SK-N-SH treated with all-trans-retinoic acid at 6 μM for 48 hours (cell line): ENCODE results near the gene SHROOM4.

ENCODE experiments used
- ATAC-seq: fragments of 200-7000 bp; cut with Tn5 transposase; 3 replicates; pipeline ENCODE4 v1.9.1; 2020; ENCODE audit warnings: mild to moderate bottlenecking, moderate library complexity
- ARNTL ChIP-seq: fragments of 450-650 bp; formaldehyde crosslinking; IDR thresholded peaks from 2 replicates; pipeline ENCODE4 v1.5.0; 2020; ENCODE audit warnings: low read depth, mild to moderate bottlenecking, moderate library complexity, borderline replicate concordance
- CSDC2 ChIP-seq: fragments of 250-450 bp; sonication (Bioruptor Pico); IDR thresholded peaks from 2 replicates; pipeline ENCODE4 v1.5.0; 2020; ENCODE audit warnings: mild to moderate bottlenecking, moderate library complexity
- ESRRG ChIP-seq: fragments of 250-450 bp; sonication (Bioruptor Pico); IDR thresholded peaks from 2 replicates; pipeline ENCODE4 v1.6.1; 2021; ENCODE audit warnings: mild to moderate bottlenecking
- ISL1 ChIP-seq: fragments of 250-450 bp; sonication (Bioruptor Pico); IDR thresholded peaks from 2 replicates; pipeline ENCODE4 v2.1.2; 2022; ENCODE audit warnings: mild to moderate bottlenecking, moderate library complexity
- OSR1 ChIP-seq: fragments of 250-450 bp; sonication (Bioruptor Pico); IDR thresholded peaks from 2 replicates; pipeline ENCODE4 v1.8.0; 2022; ENCODE audit warnings: moderate library complexity, mild to moderate bottlenecking, inconsistent platforms
- POU6F1 ChIP-seq: fragments of 250-450 bp; sonication (Bioruptor Pico); IDR thresholded peaks from 2 replicates; pipeline ENCODE4 v1.8.0; 2021; ENCODE audit warnings: low read depth, mild to moderate bottlenecking, moderate library complexity, borderline replicate concordance
- PPARA ChIP-seq: fragments of 250-450 bp; sonication (Bioruptor Pico); IDR thresholded peaks from 2 replicates; pipeline ENCODE4 v1.5.0; 2020; ENCODE audit warnings: mild to moderate bottlenecking, borderline replicate concordance
- RARB ChIP-seq: fragments of 250-450 bp; sonication (Bioruptor Pico); IDR thresholded peaks from 2 replicates; pipeline ENCODE4 v1.8.0; 2021; ENCODE audit warnings: mild to moderate bottlenecking, moderate library complexity
- SNAI2 ChIP-seq: fragments of 250-450 bp; sonication (Bioruptor Pico); IDR thresholded peaks from 2 replicates; pipeline ENCODE4 v1.5.0; 2020; ENCODE audit warnings: mild to moderate bottlenecking, moderate library complexity
- TOX ChIP-seq: fragments of 250-450 bp; sonication (Bioruptor Pico); IDR thresholded peaks from 2 replicates; pipeline ENCODE4 v1.8.0; 2021; ENCODE audit warnings: mild to moderate bottlenecking, moderate library complexity, borderline replicate concordance
- TSHZ2 ChIP-seq: fragments of 250-450 bp; sonication (Bioruptor Pico); IDR thresholded peaks from 2 replicates; pipeline ENCODE4 v1.5.0; 2020; ENCODE audit warnings: mild to moderate bottlenecking, moderate library complexity
- ZFP3 ChIP-seq: fragments of 250-450 bp; sonication (Bioruptor Pico); IDR thresholded peaks from 2 replicates; pipeline ENCODE4 v1.5.0; 2020; ENCODE audit warnings: mild to moderate bottlenecking, moderate library complexity
- ZFP30 ChIP-seq: fragments of 450-650 bp; formaldehyde crosslinking; IDR thresholded peaks from 2 replicates; pipeline ENCODE4 v1.5.0; 2022; ENCODE audit warnings: mild to moderate bottlenecking, moderate library complexity
- ZNF565 ChIP-seq: fragments of 450-650 bp; formaldehyde crosslinking; conservative IDR thresholded peaks from 2 replicates; pipeline ENCODE4 v1.5.0; 2020; ENCODE audit warnings: low read depth, mild to moderate bottlenecking, moderate library complexity
- ZNF70 ChIP-seq: fragments of 450-650 bp; formaldehyde crosslinking; IDR thresholded peaks from 2 replicates; pipeline ENCODE4 v1.5.0; 2020; ENCODE audit warnings: mild to moderate bottlenecking, moderate library complexity
- ZNF8 ChIP-seq: fragments of 450-650 bp; formaldehyde crosslinking; IDR thresholded peaks from 2 replicates; pipeline ENCODE4 v1.5.0; 2020; ENCODE audit warnings: mild to moderate bottlenecking, moderate library complexity
- TF ChIP-seq, protein P1 (sequence below): fragments of 250-450 bp; sonication (Bioruptor Pico); IDR thresholded peaks from 2 replicates; pipeline ENCODE4 v1.8.0; 2020; ENCODE audit warnings: mild to moderate bottlenecking, moderate library complexity, borderline replicate concordance
- TF ChIP-seq, protein P2 (sequence below): fragments of 250-450 bp; sonication (Bioruptor Pico); IDR thresholded peaks from 2 replicates; pipeline ENCODE4 v1.5.1; 2020; ENCODE audit warnings: low read depth, mild to moderate bottlenecking, moderate library complexity
- TF ChIP-seq, protein P3 (sequence below): fragments of 250-450 bp; sonication (Bioruptor Pico); IDR thresholded peaks from 2 replicates; pipeline ENCODE4 v1.5.1; 2021; ENCODE audit warnings: mild to moderate bottlenecking, moderate library complexity

The SHROOM4 gene

DNA sequence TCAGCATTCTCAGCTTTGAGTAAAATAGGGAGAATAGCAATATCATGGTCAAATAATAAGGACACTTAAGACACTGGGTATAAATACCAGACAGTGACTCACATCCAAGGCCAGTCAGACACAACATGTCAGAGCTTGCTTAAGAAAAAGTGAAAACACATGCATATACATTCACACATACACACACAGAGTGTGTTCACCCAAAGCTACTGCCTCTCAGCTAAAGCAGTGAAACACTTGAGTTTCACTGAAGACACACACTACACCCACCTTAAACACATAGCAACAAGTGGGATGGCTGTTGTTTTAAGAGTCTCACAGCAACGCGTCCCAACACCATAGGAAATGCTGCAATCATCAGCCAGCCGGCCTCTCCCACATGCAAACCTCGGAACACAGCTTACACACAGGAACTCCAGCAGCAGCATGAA is 14.4 kb downstream of the SHROOM4 start:
- ATAC-seq = peak; percentile 26; the same call in 1 of the 3 replicates
- no peak for TF ChIP-seq POU6F1 (CRISPR knock-in tag)
- TF ChIP-seq TSHZ2 (CRISPR knock-in tag) = no peak
- no peak for TF ChIP-seq ZFP30 (CRISPR knock-in tag)
- TF ChIP-seq, protein P1, sequence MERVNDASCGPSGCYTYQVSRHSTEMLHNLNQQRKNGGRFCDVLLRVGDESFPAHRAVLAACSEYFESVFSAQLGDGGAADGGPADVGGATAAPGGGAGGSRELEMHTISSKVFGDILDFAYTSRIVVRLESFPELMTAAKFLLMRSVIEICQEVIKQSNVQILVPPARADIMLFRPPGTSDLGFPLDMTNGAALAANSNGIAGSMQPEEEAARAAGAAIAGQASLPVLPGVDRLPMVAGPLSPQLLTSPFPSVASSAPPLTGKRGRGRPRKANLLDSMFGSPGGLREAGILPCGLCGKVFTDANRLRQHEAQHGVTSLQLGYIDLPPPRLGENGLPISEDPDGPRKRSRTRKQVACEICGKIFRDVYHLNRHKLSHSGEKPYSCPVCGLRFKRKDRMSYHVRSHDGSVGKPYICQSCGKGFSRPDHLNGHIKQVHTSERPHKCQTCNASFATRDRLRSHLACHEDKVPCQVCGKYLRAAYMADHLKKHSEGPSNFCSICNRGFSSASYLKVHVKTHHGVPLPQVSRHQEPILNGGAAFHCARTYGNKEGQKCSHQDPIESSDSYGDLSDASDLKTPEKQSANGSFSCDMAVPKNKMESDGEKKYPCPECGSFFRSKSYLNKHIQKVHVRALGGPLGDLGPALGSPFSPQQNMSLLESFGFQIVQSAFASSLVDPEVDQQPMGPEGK (CRISPR knock-in tag) = no peak
- no peak for TF ChIP-seq ISL1
- TF ChIP-seq OSR1 (CRISPR knock-in tag) = no peak
- no peak for TF ChIP-seq TOX
- no peak for TF ChIP-seq PPARA (CRISPR knock-in tag)
- TF ChIP-seq, protein P2, sequence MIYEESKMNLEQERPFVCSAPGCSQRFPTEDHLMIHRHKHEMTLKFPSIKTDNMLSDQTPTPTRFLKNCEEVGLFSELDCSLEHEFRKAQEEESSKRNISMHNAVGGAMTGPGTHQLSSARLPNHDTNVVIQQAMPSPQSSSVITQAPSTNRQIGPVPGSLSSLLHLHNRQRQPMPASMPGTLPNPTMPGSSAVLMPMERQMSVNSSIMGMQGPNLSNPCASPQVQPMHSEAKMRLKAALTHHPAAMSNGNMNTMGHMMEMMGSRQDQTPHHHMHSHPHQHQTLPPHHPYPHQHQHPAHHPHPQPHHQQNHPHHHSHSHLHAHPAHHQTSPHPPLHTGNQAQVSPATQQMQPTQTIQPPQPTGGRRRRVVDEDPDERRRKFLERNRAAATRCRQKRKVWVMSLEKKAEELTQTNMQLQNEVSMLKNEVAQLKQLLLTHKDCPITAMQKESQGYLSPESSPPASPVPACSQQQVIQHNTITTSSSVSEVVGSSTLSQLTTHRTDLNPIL (CRISPR knock-in tag) = no peak
- no peak for TF ChIP-seq RARB
- TF ChIP-seq, protein P3, sequence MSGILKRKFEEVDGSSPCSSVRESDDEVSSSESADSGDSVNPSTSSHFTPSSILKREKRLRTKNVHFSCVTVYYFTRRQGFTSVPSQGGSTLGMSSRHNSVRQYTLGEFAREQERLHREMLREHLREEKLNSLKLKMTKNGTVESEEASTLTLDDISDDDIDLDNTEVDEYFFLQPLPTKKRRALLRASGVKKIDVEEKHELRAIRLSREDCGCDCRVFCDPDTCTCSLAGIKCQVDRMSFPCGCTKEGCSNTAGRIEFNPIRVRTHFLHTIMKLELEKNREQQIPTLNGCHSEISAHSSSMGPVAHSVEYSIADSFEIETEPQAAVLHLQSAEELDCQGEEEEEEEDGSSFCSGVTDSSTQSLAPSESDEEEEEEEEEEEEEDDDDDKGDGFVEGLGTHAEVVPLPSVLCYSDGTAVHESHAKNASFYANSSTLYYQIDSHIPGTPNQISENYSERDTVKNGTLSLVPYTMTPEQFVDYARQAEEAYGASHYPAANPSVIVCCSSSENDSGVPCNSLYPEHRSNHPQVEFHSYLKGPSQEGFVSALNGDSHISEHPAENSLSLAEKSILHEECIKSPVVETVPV = no peak
- no peak for TF ChIP-seq SNAI2 (CRISPR knock-in tag)
- TF ChIP-seq ZNF70 (CRISPR knock-in tag) = no peak
- no peak for TF ChIP-seq CSDC2 (CRISPR knock-in tag)
- TF ChIP-seq ZFP3 (CRISPR knock-in tag) = no peak
- no peak for TF ChIP-seq ARNTL (CRISPR knock-in tag)
- TF ChIP-seq ESRRG (CRISPR knock-in tag) = no peak

- no peak for ATAC-seq
- TF ChIP-seq, protein P1 (CRISPR knock-in tag) = no peak
- no peak for TF ChIP-seq ZNF8 (CRISPR knock-in tag)
- TF ChIP-seq ZFP3 (CRISPR knock-in tag) = no peak
- no peak for TF ChIP-seq ZNF70 (CRISPR knock-in tag)
- no peak for TF ChIP-seq TOX
- TF ChIP-seq, protein P2 (CRISPR knock-in tag) = no peak
- no peak for TF ChIP-seq ARNTL (CRISPR knock-in tag)
- TF ChIP-seq, protein P3 = no peak
- no peak for TF ChIP-seq ZNF565
- no peak for TF ChIP-seq SNAI2 (CRISPR knock-in tag)
Observed at GRCh38 chrX:50798783-50799182, 15.2 kb downstream of the SHROOM4 start.
